H9 (cell line): ENCODE results near the gene ARMS2. TPM values are rescaled to one million over a fixed set of nuclear protein-coding genes. Genes with fewer than 3 reads are reported as not detected.
A peak's percentile ranks its signal among the peaks of the same experiment; 100 is the strongest.

Experiments used
- DNase-seq: peaks from one replicate; pipeline ENCODE4 v3.0.0-alpha.2; 2017
- H2AFZ ChIP-seq: one replicate; pipeline ENCODE4 v1.6.1; 2013; ENCODE audit warnings: mild to moderate bottlenecking, low read length, control low read depth, moderate library complexity
- H2AK5ac ChIP-seq: 2 replicates; pipeline ENCODE4 v1.6.1; 2013; ENCODE audit warnings: low read length, control low read depth, mixed read lengths; ENCODE audit not compliant: insufficient read length
- H2BK120ac ChIP-seq: one replicate; pipeline ENCODE4 v1.6.1; 2013; ENCODE audit warnings: low read depth, mild to moderate bottlenecking, low read length, control low read depth, inconsistent platforms; ENCODE audit not compliant: poor library complexity, severe bottlenecking
- H2BK12ac ChIP-seq: 2 replicates; pipeline ENCODE4 v1.6.1; 2013; ENCODE audit warnings: low read length, control low read depth, mixed read lengths, low read depth; ENCODE audit not compliant: insufficient read length
- H2BK15ac ChIP-seq: 2 replicates; pipeline ENCODE4 v1.6.1; 2013; ENCODE audit warnings: low read depth, low read length, control low read depth
- H2BK20ac ChIP-seq: one replicate; pipeline ENCODE4 v1.6.1; 2013; ENCODE audit warnings: low read depth, mild to moderate bottlenecking, low read length, control low read depth, inconsistent platforms; ENCODE audit not compliant: poor library complexity, severe bottlenecking
- H2BK5ac ChIP-seq: 2 replicates; pipeline ENCODE4 v1.6.1; 2013; ENCODE audit warnings: low read length, control low read depth, mixed read lengths; ENCODE audit not compliant: insufficient read length
- H3K14ac ChIP-seq: 2 replicates; pipeline ENCODE4 v1.6.1; 2013; ENCODE audit warnings: low read length, control low read depth; ENCODE audit not compliant: insufficient read depth
- H3K18ac ChIP-seq: 2 replicates; pipeline ENCODE4 v1.6.1; 2013; ENCODE audit warnings: low read depth, mild to moderate bottlenecking, mixed read lengths, low read length, control low read depth; ENCODE audit not compliant: insufficient read length
- H3K23ac ChIP-seq: 2 replicates; pipeline ENCODE4 v1.6.1; 2013; ENCODE audit warnings: low read length, control low read depth, mixed read lengths, low read depth; ENCODE audit not compliant: insufficient read length
- H3K23me2 ChIP-seq: 2 replicates; pipeline ENCODE4 v1.6.1; 2013; ENCODE audit warnings: low read depth, mild to moderate bottlenecking, mixed read lengths, low read length, control low read depth; ENCODE audit not compliant: insufficient read length, poor library complexity, severe bottlenecking
- H3K27ac ChIP-seq: 2 replicates; pipeline ENCODE4 v1.5.1; 2013; ENCODE audit warnings: low read length, control low read depth, mixed read lengths, low read depth; ENCODE audit not compliant: insufficient read length
- H3K27me3 ChIP-seq: 2 replicates; pipeline ENCODE4 v1.6.1; 2013; ENCODE audit warnings: low read length, control low read depth, inconsistent platforms; ENCODE audit not compliant: insufficient read depth
- H3K4ac ChIP-seq: 2 replicates; pipeline ENCODE4 v1.6.1; 2013; ENCODE audit warnings: low read depth, mild to moderate bottlenecking, control low read depth, inconsistent platforms, low read length, moderate library complexity
- H3K4me1 ChIP-seq: 2 replicates; pipeline ENCODE4 v1.6.1; 2013; ENCODE audit warnings: low read length, control low read depth, inconsistent platforms; ENCODE audit not compliant: insufficient read depth
- H3K4me2 ChIP-seq: 2 replicates; pipeline ENCODE4 v1.6.1; 2013; ENCODE audit warnings: low read length, control low read depth, mixed read lengths; ENCODE audit not compliant: insufficient read length, insufficient read depth
- H3K56ac ChIP-seq: 2 replicates; pipeline ENCODE4 v1.6.1; 2013; ENCODE audit warnings: low read depth, mild to moderate bottlenecking, mixed read lengths, low read length, control low read depth; ENCODE audit not compliant: insufficient read length
- H3K79me1 ChIP-seq: 2 replicates; pipeline ENCODE4 v1.6.1; 2013; ENCODE audit warnings: low read depth, mild to moderate bottlenecking, moderate library complexity, low read length, control low read depth, inconsistent platforms; ENCODE audit not compliant: insufficient read depth, poor library complexity, severe bottlenecking
- H3K79me2 ChIP-seq: 2 replicates; pipeline ENCODE4 v1.6.1; 2013; ENCODE audit warnings: low read length, control low read depth, inconsistent platforms; ENCODE audit not compliant: insufficient read depth
- H3K9ac ChIP-seq: 2 replicates; pipeline ENCODE4 v1.6.1; 2013; ENCODE audit warnings: low read length, control low read depth, mixed read lengths; ENCODE audit not compliant: insufficient read length; ENCODE audit errors: extremely low read depth
- H3K9me3 ChIP-seq: one replicate; pipeline ENCODE4 v1.6.1; 2013; ENCODE audit warnings: low read depth, low read length, inconsistent platforms; ENCODE audit not compliant: control insufficient read depth
- H3T11ph ChIP-seq: one replicate; pipeline ENCODE4 v1.6.1; 2013; ENCODE audit warnings: mild to moderate bottlenecking, low read length, control low read depth, inconsistent platforms
- H4K20me1 ChIP-seq: one replicate; pipeline ENCODE4 v1.6.1; 2013; ENCODE audit not compliant: control insufficient read depth, insufficient read length, insufficient read depth
- H4K5ac ChIP-seq: 2 replicates; pipeline ENCODE4 v1.6.1; 2013; ENCODE audit warnings: low read depth, mild to moderate bottlenecking, mixed read lengths, low read length, control low read depth; ENCODE audit not compliant: insufficient read length
- H4K8ac ChIP-seq: replicated peaks from 2 replicates; pipeline ENCODE4 v1.6.1; 2013; ENCODE audit warnings: low read length, control low read depth, mixed read lengths, low read depth; ENCODE audit not compliant: insufficient read length
- H4K91ac ChIP-seq: 2 replicates; pipeline ENCODE4 v1.6.1; 2013; ENCODE audit warnings: low read depth, mild to moderate bottlenecking, moderate library complexity, mixed read lengths, low read length, control low read depth; ENCODE audit not compliant: insufficient read length
- H3K27ac Mint-ChIP-seq, 3 experiments: 2 replicates in 2 of 3; 3 replicates in 1 of 3; pipeline ENCODE4 v1.8.0; 2020 to 2021; ENCODE audit warnings: mixed read lengths in 3 of 3, mild to moderate bottlenecking in 1 of 3, moderate library complexity in 1 of 3
- H3K27me3 Mint-ChIP-seq: 2 replicates; pipeline ENCODE4 v1.8.0; 2021; ENCODE audit warnings: low read depth, mild to moderate bottlenecking, moderate library complexity, mixed read lengths
- H3K36me3 Mint-ChIP-seq, 3 experiments: 2 replicates in 2 of 3; 3 replicates in 1 of 3; pipeline ENCODE4 v1.8.0; 2020 to 2021; ENCODE audit warnings: low read depth in 3 of 3, mixed read lengths in 3 of 3; ENCODE audit not compliant: insufficient read depth in 1 of 3
- H3K4me1 Mint-ChIP-seq, 2 experiments: 2 replicates each; pipeline ENCODE4 v1.8.0; 2020; ENCODE audit warnings: mixed read lengths in 2 of 2
- H3K4me3 Mint-ChIP-seq, 2 experiments: 2 replicates in 1 of 2; 3 replicates in 1 of 2; pipeline ENCODE4 v1.8.0; 2020 to 2021; ENCODE audit warnings: mild to moderate bottlenecking in 2 of 2, mixed read lengths in 2 of 2, moderate library complexity in 1 of 2
- H3K9me3 Mint-ChIP-seq, 2 experiments: 2 replicates in 1 of 2; 3 replicates in 1 of 2; pipeline ENCODE4 v1.8.0; 2020; ENCODE audit warnings: mild to moderate bottlenecking in 2 of 2, mixed read lengths in 2 of 2, moderate library complexity in 1 of 2
- WGBS: extraction: QIAGEN DNeasy Blood & Tissue Kit; methylation state at CpG from one replicate; pipeline ENCODE4 v1.1.7; 2013; ENCODE audit warnings: missing lambda C conversion rate, low lambda C conversion rate, mixed read lengths; ENCODE audit not compliant: insufficient read length; ENCODE audit errors: extremely low coverage; 5-methylcytosine and 5-hydroxymethylcytosine counted together
- total RNA-seq: library from RNA; stranded (reverse); gene quantifications from 2 replicates; pipeline ENCODE4 v1.2.1, GENCODE V29; 2021
- TF ChIP-seq, protein P1 (sequence below): fragments of 200-600 bp; sonication (generic); conservative IDR thresholded peaks from 3 replicates; pipeline ENCODE4 v1.8.0; 2021; ENCODE audit warnings: antibody characterized with exemption, mild to moderate bottlenecking

The ARMS2 gene
- total RNA-seq, 1 experiment from 2014 or later, result not detected

DNA sequence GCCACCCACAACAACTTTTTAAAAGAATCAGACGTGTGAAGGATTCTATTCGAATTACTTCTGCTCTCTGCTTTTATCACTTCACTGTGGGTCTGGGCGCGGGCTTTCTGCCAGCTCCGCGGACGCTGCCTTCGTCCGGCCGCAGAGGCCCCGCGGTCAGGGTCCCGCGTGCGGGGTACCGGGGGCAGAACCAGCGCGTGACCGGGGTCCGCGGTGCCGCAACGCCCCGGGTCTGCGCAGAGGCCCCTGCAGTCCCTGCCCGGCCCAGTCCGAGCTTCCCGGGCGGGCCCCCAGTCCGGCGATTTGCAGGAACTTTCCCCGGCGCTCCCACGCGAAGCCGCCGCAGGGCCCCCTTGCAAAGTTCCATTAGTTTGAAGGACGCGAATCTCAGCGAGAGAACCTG lies 6.4 kb downstream of the ARMS2 start:
- Histone ChIP-seq H3K9ac (no peak overlapping the region), H2AFZ (no peak overlapping the region)

More for the DNA sequence above, 6.4 kb downstream of the ARMS2 start:
- peaks cover 19 to 35% of the 10 kb centered on the region in 2 experiments for H3K4me1 Mint-ChIP-seq
- no peak overlapping the region for H3K18ac ChIP-seq
- H3K4me1 ChIP-seq, result no peaks in the 10 kb centered on the region
- H3K27ac Mint-ChIP-seq, result no peak overlapping the region
- H3K27ac ChIP-seq, result no peak overlapping the region
- H3K14ac ChIP-seq, result no peak overlapping the region
- H3K79me1 ChIP-seq, result no peaks in the 10 kb centered on the region
- no peak overlapping the region for H2BK12ac ChIP-seq
- TF ChIP-seq, protein P1, sequence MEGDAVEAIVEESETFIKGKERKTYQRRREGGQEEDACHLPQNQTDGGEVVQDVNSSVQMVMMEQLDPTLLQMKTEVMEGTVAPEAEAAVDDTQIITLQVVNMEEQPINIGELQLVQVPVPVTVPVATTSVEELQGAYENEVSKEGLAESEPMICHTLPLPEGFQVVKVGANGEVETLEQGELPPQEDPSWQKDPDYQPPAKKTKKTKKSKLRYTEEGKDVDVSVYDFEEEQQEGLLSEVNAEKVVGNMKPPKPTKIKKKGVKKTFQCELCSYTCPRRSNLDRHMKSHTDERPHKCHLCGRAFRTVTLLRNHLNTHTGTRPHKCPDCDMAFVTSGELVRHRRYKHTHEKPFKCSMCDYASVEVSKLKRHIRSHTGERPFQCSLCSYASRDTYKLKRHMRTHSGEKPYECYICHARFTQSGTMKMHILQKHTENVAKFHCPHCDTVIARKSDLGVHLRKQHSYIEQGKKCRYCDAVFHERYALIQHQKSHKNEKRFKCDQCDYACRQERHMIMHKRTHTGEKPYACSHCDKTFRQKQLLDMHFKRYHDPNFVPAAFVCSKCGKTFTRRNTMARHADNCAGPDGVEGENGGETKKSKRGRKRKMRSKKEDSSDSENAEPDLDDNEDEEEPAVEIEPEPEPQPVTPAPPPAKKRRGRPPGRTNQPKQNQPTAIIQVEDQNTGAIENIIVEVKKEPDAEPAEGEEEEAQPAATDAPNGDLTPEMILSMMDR, result no peak
- H3K27me3 ChIP-seq, result peaks cover 30% of the 10 kb centered on the region
- H3K56ac ChIP-seq, result no peak overlapping the region
- H2BK5ac ChIP-seq, result no peak overlapping the region
- peak overlapping the region; percentile 42 for H3K4me2 ChIP-seq
- no peak overlapping the region for H4K8ac ChIP-seq
- H4K91ac ChIP-seq, result no peak overlapping the region
- no peak overlapping the region for H2BK20ac ChIP-seq
- no peak overlapping the region for H2BK15ac ChIP-seq
- no peaks in the 10 kb centered on the region for H3K9me3 ChIP-seq
- DNase-seq, result no peak
- H4K5ac ChIP-seq, result no peak overlapping the region
- no peak overlapping the region for H3K4ac ChIP-seq
- no peaks in the 10 kb centered on the region for H3K79me2 ChIP-seq
- WGBS, result no CpG with 5 or more reads among the region's 40 CpGs
- no peak overlapping the region for H3T11ph ChIP-seq
- peaks cover 17% of the 10 kb centered on the region for H3K23me2 ChIP-seq
- peaks cover 72% of the 10 kb centered on the region for H3K27me3 Mint-ChIP-seq
- H3K4me3 Mint-ChIP-seq, result peak overlapping the region; percentile 46 to 72
- H3K23ac ChIP-seq, result no peak overlapping the region
- H2BK120ac ChIP-seq, result no peak overlapping the region
- no peaks in the 10 kb centered on the region; a peak in 2 of 5 replicates for H3K9me3 Mint-ChIP-seq
- no peaks in the 10 kb centered on the region for H4K20me1 ChIP-seq
- H3K36me3 Mint-ChIP-seq, result 0 out of 7 replicates have a peak, but pooled peaks cover 0 to 3% (median 0%) of the 10 kb centered on the region in 3 experiments
- no peak overlapping the region for H2AK5ac ChIP-seq
